Endothelial cell of umbilical vein (primary cell): ENCODE results near the gene DENND1B. TPM values are rescaled to one million over a fixed set of nuclear protein-coding genes. Genes with fewer than 3 reads are reported as not detected.
A peak's percentile ranks its signal among the peaks of the same experiment; 100 is the strongest.

ENCODE experiments used
- BruUV-seq: library from RNA; stranded (reverse); fragments of 400-500 nt; replicated peaks from 2 replicates; lab custom pipeline; 2021; lab: Mats Ljungman, UMichigan
- CTCF ChIA-PET: fragments of 300-600, 350-600 bp; sonication (Branson Sonifier 250); formaldehyde crosslinking; loops from one replicate; lab custom pipeline; 2021; ENCODE audit warnings: antibody characterized with exemption, inconsistent platforms; lab: Charles Lee
- POLR2A ChIA-PET: fragments of 300-600, 350-600 bp; sonication (Branson Sonifier 250); formaldehyde crosslinking; loops from one replicate; lab custom pipeline; 2021; ENCODE audit warnings: antibody characterized with exemption, inconsistent platforms; lab: Charles Lee
- DNase-seq: peaks from one replicate; pipeline ENCODE4 v3.0.0-alpha.2; 2011; ENCODE audit warnings: low read depth, low spot score
- FAIRE-seq: peaks from 2 replicates; lab custom pipeline; 2011; peaks lifted over from hg19 to GRCh38; lab: Jason Lieb, UNC
- H2AFZ ChIP-seq: 2 replicates; pipeline ENCODE4 v1.6.0; 2012; ENCODE audit warnings: low read depth, low read length, control low read depth, inconsistent platforms
- H3K27ac ChIP-seq: 2 replicates; pipeline ENCODE4 v1.5.1; 2011; ENCODE audit warnings: low read depth, mild to moderate bottlenecking, control low read depth, low read length, moderate library complexity; ENCODE audit not compliant: insufficient read depth
- H3K27me3 ChIP-seq, 2 experiments: 2 replicates each; pipeline versions ENCODE4 v1.6.0 to v1.6.1; 2011; ENCODE audit warnings: low read length in 2 of 2, mixed read lengths in 1 of 2; ENCODE audit not compliant: control insufficient read depth in 2 of 2, insufficient read depth in 2 of 2
- H3K36me3 ChIP-seq, 2 experiments: 2 replicates in 1 of 2; 3 replicates in 1 of 2; pipeline ENCODE4 v1.5.1; 2011; ENCODE audit warnings: low read length in 2 of 2, mild to moderate bottlenecking in 1 of 2, moderate library complexity in 1 of 2; ENCODE audit not compliant: control insufficient read depth in 2 of 2, insufficient read depth in 2 of 2; ENCODE audit errors: extremely low read depth in 1 of 2
- H3K4me1 ChIP-seq: 3 replicates; pipeline ENCODE4 v1.5.1; 2011; ENCODE audit warnings: mild to moderate bottlenecking, low read length; ENCODE audit not compliant: control insufficient read depth, insufficient read depth; ENCODE audit errors: extremely low read depth
- H3K4me2 ChIP-seq: 2 replicates; pipeline ENCODE4 v1.6.1; 2011; ENCODE audit warnings: low read length, control low read depth, mixed read lengths; ENCODE audit not compliant: insufficient read depth
- H3K4me3 ChIP-seq, 3 experiments: fragments of 200-600 bp in 1 of 3; sonication (generic), shearing (Covaris generic) in 1 of 3; replicated peaks in 1 of 3; 2 replicates each; pipeline ENCODE4 v1.5.1; 2011 to 2016; ENCODE audit warnings: control low read depth in 3 of 3, low read length in 3 of 3, mild to moderate bottlenecking in 2 of 3, inconsistent platforms in 1 of 3, low read depth in 1 of 3, moderate library complexity in 1 of 3; ENCODE audit not compliant: insufficient read depth in 1 of 3
- H3K79me2 ChIP-seq: 2 replicates; pipeline ENCODE4 v1.6.0; 2012; ENCODE audit warnings: low read length, inconsistent platforms; ENCODE audit not compliant: control insufficient read depth, insufficient read depth
- H3K9ac ChIP-seq: replicated peaks from 2 replicates; pipeline ENCODE3; 2011; ENCODE audit warnings: low read length, control low read depth; ENCODE audit not compliant: insufficient read depth; ENCODE audit errors: extremely low read depth
- H3K9me1 ChIP-seq: replicated peaks from 3 replicates; pipeline ENCODE4 v1.6.0; 2011; ENCODE audit warnings: mild to moderate bottlenecking, low read length; ENCODE audit not compliant: control insufficient read depth, insufficient read depth; ENCODE audit errors: extremely low read depth
- H3K9me3 ChIP-seq: replicated peaks from 2 replicates; pipeline ENCODE4 v1.5.1; 2012; ENCODE audit warnings: low read length, inconsistent platforms; ENCODE audit not compliant: control insufficient read depth, insufficient read depth
- H4K20me1 ChIP-seq: replicated peaks from 2 replicates; pipeline ENCODE3; 2011; ENCODE audit warnings: mild to moderate bottlenecking, low read length; ENCODE audit not compliant: control insufficient read depth, insufficient read depth; ENCODE audit errors: extremely low read depth
- CTCF ChIP-seq, 2 donors: IDR thresholded peaks; 1 replicate in 1 of 2; 2 replicates in 1 of 2; pipeline ENCODE4 v1.5.1; 2011; ENCODE audit warnings: low read length in 2 of 2, mild to moderate bottlenecking in 2 of 2, moderate library complexity in 2 of 2, control low read depth in 1 of 2, inconsistent platforms in 1 of 2, low read depth in 1 of 2; ENCODE audit not compliant: insufficient read depth in 1 of 2; ENCODE audit errors: extremely low read depth in 1 of 2
- EZH2 ChIP-seq: IDR thresholded peaks from 2 replicates; pipeline ENCODE4 v1.6.1; 2012; ENCODE audit warnings: borderline replicate concordance, low read depth, mild to moderate bottlenecking, moderate library complexity, low read length, inconsistent platforms; ENCODE audit not compliant: severe bottlenecking
- FOS ChIP-seq: IDR thresholded peaks from 2 replicates; pipeline ENCODE4 v1.6.1; 2011; ENCODE audit warnings: mild to moderate bottlenecking, low read length, moderate library complexity, borderline replicate concordance; ENCODE audit not compliant: insufficient read depth
- GATA2 ChIP-seq: IDR thresholded peaks from 2 replicates; pipeline ENCODE4 v1.7.0; 2011; ENCODE audit warnings: low read depth, mild to moderate bottlenecking, moderate library complexity, mixed read lengths, low read length; ENCODE audit not compliant: insufficient read length, insufficient read depth
- JUN ChIP-seq: IDR thresholded peaks from 2 replicates; pipeline ENCODE4 v1.6.1; 2011; ENCODE audit warnings: borderline replicate concordance, low read depth; ENCODE audit not compliant: insufficient read length, insufficient read depth
- MAX ChIP-seq: IDR thresholded peaks from 2 replicates; pipeline ENCODE4 v1.6.1; 2011; ENCODE audit not compliant: insufficient read depth, insufficient read length
- MYC ChIP-seq: IDR thresholded peaks from one replicate; pipeline ENCODE4 v1.6.1; 2011; ENCODE audit warnings: mild to moderate bottlenecking, low read depth, low read length
- POLR2A ChIP-seq: IDR thresholded peaks from 2 replicates; pipeline ENCODE4 v1.6.1; 2012; ENCODE audit warnings: low read depth, mild to moderate bottlenecking, control low read depth, low read length
- POLR2AphosphoS5 ChIP-seq: IDR thresholded peaks from 2 replicates; pipeline ENCODE4 v1.6.1; 2012; ENCODE audit warnings: low read depth, mild to moderate bottlenecking, control low read depth, low read length, moderate library complexity; ENCODE audit not compliant: insufficient read depth
- dilution Hi-C: fragments of 300-500 bp; cut with MboI; formaldehyde crosslinking; loops from one replicate; pipeline ENCODE4 v1.15.0; 2019; ENCODE audit warnings: low sequenced_read_pairs; ENCODE audit not compliant: extremely low pct_ligation_motif_present
- intact Hi-C: fragments of 100-400 bp; cut with micrococcal nuclease; formaldehyde crosslinking; loops from one replicate; pipeline ENCODE4 v1.10.0; 2022
- polyA plus RNA-seq, 4 experiments: library from polyadenylated mRNA; depleted of rRNA in 3 of 4; stranded (reverse) in 3 of 4; unstranded in 1 of 4; fragments of >200 nt; gene quantifications; 2 replicates each; pipeline versions ENCODE4 v1.2.1 to v1.2.3, GENCODE V29; 2011 to 2012; ENCODE audit warnings: missing spikeins in 1 of 4
- total RNA-seq: library from RNA; stranded (reverse); gene quantifications from 2 replicates; pipeline ENCODE4 v1.2.3, GENCODE V29; 2021

Gene DENND1B
- total and polyA plus RNA-seq, 2 donors (not counting 3 experiments of a cell fraction or from before 2014, with no cell fraction given) = 0.97 to 3.3 TPM

GRCh38 chr1:197671140-197671539, 104.1 kb downstream of the DENND1B start:
- DNase-seq (peak; percentile 22), FAIRE-seq (no peak)
- POLR2A ChIA-PET = interaction anchor here (0.5 kb wide), 1 partner anchor 89 kb away, joined by 3 read pairs; no protein-coding TSS in a partner anchor
- CTCF ChIA-PET = interaction anchor here (1.0 to 2.3 kb wide), 3 partner anchors 10 to 198 kb away, joined by 3 to 6 read pairs (median 5); no protein-coding TSS in a partner anchor
- no peaks in the 10 kb centered on the region for H3K9me1 ChIP-seq
- no peaks in the 10 kb centered on the region for H3K79me2 ChIP-seq
- dilution Hi-C loops (no loop called here), intact Hi-C loops (no loop called here)
- no peaks in the 10 kb centered on the region for H3K4me1 ChIP-seq
- BruUV-seq = no TSS peak
- H4K20me1 ChIP-seq = no peaks in the 10 kb centered on the region
- no peak for TF ChIP-seq POLR2AphosphoS5
- no peak for TF ChIP-seq EZH2
- TF ChIP-seq MAX = no peak
- no peak for TF ChIP-seq JUN
- no peak for TF ChIP-seq FOS
- TF ChIP-seq CTCF (IDR thresholded peaks at IDR 0.05; ENCODE audit: extremely low read depth in 1 of 2, insufficient read depth in 1 of 2, low read depth in 1 of 2, low read length in 2 of 2) = no peak
- TF ChIP-seq GATA2 = no peak
- TF ChIP-seq MYC = no peak
- TF ChIP-seq POLR2A = no peak
- no peak overlapping the region for H3K9ac ChIP-seq
- H3K4me2 ChIP-seq = no peak overlapping the region
- H3K27ac ChIP-seq = no peak overlapping the region
- no peaks in the 10 kb centered on the region for H3K9me3 ChIP-seq
- H2AFZ ChIP-seq = no peak overlapping the region
- H3K4me3 ChIP-seq = no peak overlapping the region
- no peaks in the 10 kb centered on the region for H3K27me3 ChIP-seq
- no peaks in the 10 kb centered on the region for H3K36me3 ChIP-seq
